PC-3 (cell line): ENCODE results near the gene TBCCD1. TPM values are rescaled to one million over a fixed set of nuclear protein-coding genes. Genes with fewer than 3 reads are reported as not detected.
A peak's percentile ranks its signal among the peaks of the same experiment; 100 is the strongest.

Experiments
- ATAC-seq: fragments of 200-7000 bp; cut with Tn5 transposase; 2 replicates; pipeline ENCODE4 v1.9.1; 2020; ENCODE audit warnings: mild to moderate bottlenecking, moderate library complexity
- BruUV-seq: library from RNA; stranded (reverse); fragments of 400-500 nt; replicated peaks from 2 replicates; lab custom pipeline; 2021; lab: Mats Ljungman, UMichigan
- CTCF ChIA-PET: fragments of 300-600 bp; sonication (Branson Sonifier 250); formaldehyde crosslinking; loops from one replicate; lab custom pipeline; 2022; ENCODE audit warnings: antibody characterized with exemption; lab: Charles Lee
- POLR2A ChIA-PET: fragments of 300-600 bp; sonication (Branson Sonifier 250); formaldehyde crosslinking; loops from one replicate; lab custom pipeline; 2022; ENCODE audit warnings: antibody characterized with exemption; ENCODE audit not compliant: unreplicated experiment; lab: Charles Lee
- DNase-seq: peaks from one replicate; pipeline ENCODE4 v3.0.0-alpha.2; 2015
- H2AFZ ChIP-seq: fragments of 300-600 bp; sonication (generic); 2 replicates; pipeline ENCODE4 v1.6.0; 2016; ENCODE audit warnings: antibody characterized with exemption, low read length
- H3F3A ChIP-seq: fragments of 300-600 bp; sonication (generic); one replicate; pipeline ENCODE4 v1.6.0; 2017; ENCODE audit warnings: antibody characterized with exemption, low read length, control low read depth, mild to moderate bottlenecking; ENCODE audit not compliant: unreplicated experiment
- H3K27ac ChIP-seq: fragments of 300-600 bp; sonication (generic); 2 replicates; pipeline ENCODE4 v1.5.1; 2016; ENCODE audit warnings: mild to moderate bottlenecking, low read length
- H3K27me3 ChIP-seq: fragments of 300-600 bp; sonication (generic); 2 replicates; pipeline ENCODE4 v1.6.1; 2016; ENCODE audit warnings: low read length, mixed read lengths
- H3K36me3 ChIP-seq: fragments of 300-600 bp; sonication (generic); 2 replicates; pipeline ENCODE4 v1.6.1; 2016; ENCODE audit warnings: low read depth, mixed run types, low read length, mixed read lengths
- H3K4me1 ChIP-seq: fragments of 300-600 bp; sonication (generic); 2 replicates; pipeline ENCODE4 v1.5.1; 2016; ENCODE audit warnings: low read length; ENCODE audit not compliant: insufficient read depth
- H3K4me2 ChIP-seq: fragments of 300-600 bp; sonication (generic); 2 replicates; pipeline ENCODE4 v1.6.0; 2016; ENCODE audit warnings: low read length
- H3K4me3 ChIP-seq: fragments of 300-600 bp; sonication (generic); 2 replicates; pipeline ENCODE4 v1.5.1; 2016; ENCODE audit warnings: mild to moderate bottlenecking, low read length, mixed read lengths
- H3K79me2 ChIP-seq: fragments of 300-600 bp; sonication (generic); 2 replicates; pipeline ENCODE4 v1.6.1; 2017; ENCODE audit warnings: low read length, mixed read lengths
- H3K9ac ChIP-seq: fragments of 300-600 bp; sonication (generic); 2 replicates; pipeline ENCODE4 v1.6.0; 2016; ENCODE audit warnings: mild to moderate bottlenecking, low read length
- H3K9me2 ChIP-seq: fragments of 300-600 bp; sonication (generic); replicated peaks from 2 replicates; pipeline ENCODE4 v1.6.1; 2016; ENCODE audit warnings: mixed run types, low read length, mixed read lengths
- H3K9me3 ChIP-seq: fragments of 300-600 bp; sonication (generic); 2 replicates; pipeline ENCODE4 v1.6.1; 2016; ENCODE audit warnings: low read length, mixed read lengths
- H4K20me1 ChIP-seq: fragments of 300-600 bp; sonication (generic); 2 replicates; pipeline ENCODE4 v1.6.1; 2016; ENCODE audit warnings: low read length, mixed read lengths
- CTCF ChIP-seq: fragments of 300-600 bp; sonication (generic); conservative IDR thresholded peaks from 2 replicates; pipeline ENCODE4 v1.5.1; 2017; ENCODE audit warnings: antibody characterized with exemption, low read depth, mild to moderate bottlenecking, low read length
- EZH2 ChIP-seq: fragments of 300-600 bp; sonication (generic); IDR thresholded peaks from one replicate; pipeline ENCODE4 v1.6.1; 2017; ENCODE audit warnings: antibody characterized with exemption, mild to moderate bottlenecking, low read length; ENCODE audit not compliant: unreplicated experiment
- EZH2phosphoT487 ChIP-seq: fragments of 300-600 bp; sonication (generic); IDR thresholded peaks from 2 replicates; pipeline ENCODE4 v1.6.1; 2018; ENCODE audit warnings: mild to moderate bottlenecking, antibody characterized with exemption, low read length, borderline replicate concordance
- intact Hi-C: fragments of 100-400 bp; cut with micrococcal nuclease; formaldehyde crosslinking; loops from 2 replicates; pipeline ENCODE4 v1.9.0; 2023
- total RNA-seq: library from RNA; depleted of rRNA; stranded (reverse); fragments of >200 nt; gene quantifications from 2 replicates; pipeline ENCODE4 v1.2.3, GENCODE V29; 2014

Gene TBCCD1
- total RNA-seq, 1 experiment from 2014 or later, result 17.0 TPM

- TF ChIP-seq CTCF (no peak), EZH2 (no peak), EZH2phosphoT487 (no peak)
- ChIA-PET CTCF (no interaction called here), POLR2A (no interaction called here)
- Histone ChIP-seq H3K27ac (no peak overlapping the region), H3K36me3 (no peaks in the 10 kb centered on the region), H3F3A (no peaks in the 10 kb centered on the region), H4K20me1 (no peaks in the 10 kb centered on the region), H3K9ac (no peak overlapping the region), H2AFZ (no peak overlapping the region), H3K4me2 (no peak overlapping the region), H3K9me2 (no peaks in the 10 kb centered on the region), H3K4me1 (no peaks in the 10 kb centered on the region), H3K9me3 (no peaks in the 10 kb centered on the region), H3K4me3 (no peak overlapping the region), H3K79me2 (no peaks in the 10 kb centered on the region), H3K27me3 (no peaks in the 10 kb centered on the region)
- intact Hi-C loops, result no loop called here
- DNase-seq (no peak), ATAC-seq (peak; percentile 51; the same call in 1 of the 2 replicates)
- BruUV-seq, result no TSS peak
Measured at GRCh38 chr3:186599142-186599784, 32.1 kb upstream of the TBCCD1 start.

GRCh38 chr3:186598794-186599141 is 31.6 kb upstream of the TBCCD1 start:
- TF ChIP-seq CTCF (no peak), EZH2 (no peak), EZH2phosphoT487 (no peak)
- Histone ChIP-seq H3K9me3 (no peaks in the 10 kb centered on the region), H3K27me3 (no peaks in the 10 kb centered on the region), H3K27ac (no peak overlapping the region), H3F3A (no peaks in the 10 kb centered on the region), H3K4me3 (no peak overlapping the region), H3K36me3 (no peaks in the 10 kb centered on the region), H3K79me2 (no peaks in the 10 kb centered on the region), H3K4me1 (no peaks in the 10 kb centered on the region), H3K4me2 (no peak overlapping the region), H2AFZ (no peak overlapping the region), H4K20me1 (no peaks in the 10 kb centered on the region), H3K9me2 (no peaks in the 10 kb centered on the region), H3K9ac (no peak overlapping the region)
- POLR2A ChIA-PET, result no interaction called here
- CTCF ChIA-PET, result no interaction called here
- no peak for ATAC-seq
- no peak for DNase-seq
- intact Hi-C loops, result no loop called here
- no TSS peak for BruUV-seq

GRCh38 chr3:186598108-186598784 is 31.1 kb upstream of the TBCCD1 start:
- peak; percentile 37 for DNase-seq
- TF ChIP-seq EZH2phosphoT487, result no peak
- TF ChIP-seq EZH2, result no peak
- TF ChIP-seq CTCF, result no peak
- no peaks in the 10 kb centered on the region for H3K27me3 ChIP-seq
- H3K79me2 ChIP-seq, result no peaks in the 10 kb centered on the region
- H3K4me3 ChIP-seq, result no peak overlapping the region
- H3F3A ChIP-seq, result no peaks in the 10 kb centered on the region
- POLR2A ChIA-PET, result no interaction called here
- no peaks in the 10 kb centered on the region for H3K4me1 ChIP-seq
- BruUV-seq, result no TSS peak
- CTCF ChIA-PET, result no interaction called here
- H4K20me1 ChIP-seq, result no peaks in the 10 kb centered on the region
- H2AFZ ChIP-seq, result no peak overlapping the region
- no peak overlapping the region for H3K27ac ChIP-seq
- H3K9me2 ChIP-seq, result no peaks in the 10 kb centered on the region
- peak; percentile 40 for ATAC-seq
- no peaks in the 10 kb centered on the region for H3K36me3 ChIP-seq
- H3K9ac ChIP-seq, result no peak overlapping the region
- no peak overlapping the region for H3K4me2 ChIP-seq
- intact Hi-C loops, result no loop called here
- no peaks in the 10 kb centered on the region for H3K9me3 ChIP-seq
